BLaER1 (cell line): ENCODE data around the gene LSM14B.
A peak's percentile ranks its signal among the peaks of the same experiment; 100 is the strongest.
"Not testable (repeated sequence)": the region's sequence is repeated elsewhere in the genome, so short reads cannot be mapped to it uniquely, and the experiment has no call there.

Experiments
- H3K27ac ChIP-seq: shearing (Covaris generic); formaldehyde crosslinking; 2 replicates; pipeline ENCODE4 v1.8.1; 2022
- H3K27me3 ChIP-seq: shearing (Covaris generic); formaldehyde crosslinking; 2 replicates; pipeline ENCODE4 v1.8.1; 2022
- H3K36me3 ChIP-seq: shearing (Covaris generic); formaldehyde crosslinking; 2 replicates; pipeline ENCODE4 v1.8.1; 2022
- H3K4me1 ChIP-seq: shearing (Covaris generic); formaldehyde crosslinking; 2 replicates; pipeline ENCODE4 v1.8.1; 2022
- H3K4me2 ChIP-seq: shearing (Covaris generic); formaldehyde crosslinking; 2 replicates; pipeline ENCODE4 v1.8.1; 2022
- H3K4me3 ChIP-seq: shearing (Covaris generic); formaldehyde crosslinking; 2 replicates; pipeline ENCODE4 v1.8.1; 2022
- H3K9ac ChIP-seq: shearing (Covaris generic); formaldehyde crosslinking; 2 replicates; pipeline ENCODE4 v1.8.1; 2022
- H3K9me3 ChIP-seq: shearing (Covaris generic); formaldehyde crosslinking; 2 replicates; pipeline ENCODE4 v1.8.1; 2022
- H4K20me1 ChIP-seq: shearing (Covaris generic); formaldehyde crosslinking; 2 replicates; pipeline ENCODE4 v1.8.1; 2022
- Cebpa-rat ChIP-seq: shearing (Covaris generic); IDR thresholded peaks from 2 replicates; pipeline ENCODE4 v1.8.1; 2022

Gene LSM14B

GRCh38 chr20:62143957-62144825 lies 21.9 kb downstream of the LSM14B start:
- H3K27ac ChIP-seq, result peak overlapping the region; percentile 99
- peaks cover 43% of the 10 kb centered on the region for H3K4me1 ChIP-seq
- H3K36me3 ChIP-seq, result peaks cover 45% of the 10 kb centered on the region
- H3K9ac ChIP-seq, result peak overlapping the region; percentile 99
- peak overlapping the region; percentile 98 for H3K4me3 ChIP-seq
- H3K27me3 ChIP-seq, result no peaks in the 10 kb centered on the region
- H3K4me2 ChIP-seq, result peak overlapping the region; percentile 96
- H3K9me3 ChIP-seq, result no peaks in the 10 kb centered on the region
- TF ChIP-seq Cebpa-rat, result no peak
- peaks cover 94% of the 10 kb centered on the region for H4K20me1 ChIP-seq

GRCh38 chr20:62145688-62146018 lies 23.4 kb downstream of the LSM14B start:
- H3K27ac ChIP-seq, result no peak overlapping the region
- H3K4me1 ChIP-seq, result peaks cover 36% of the 10 kb centered on the region
- no peaks in the 10 kb centered on the region for H3K9me3 ChIP-seq
- H4K20me1 ChIP-seq, result peaks cover 94% of the 10 kb centered on the region
- peaks cover 37% of the 10 kb centered on the region for H3K36me3 ChIP-seq
- H3K4me2 ChIP-seq, result peak overlapping the region; percentile 96
- no peak overlapping the region for H3K4me3 ChIP-seq
- no peak for TF ChIP-seq Cebpa-rat
- H3K27me3 ChIP-seq, result no peaks in the 10 kb centered on the region
- H3K9ac ChIP-seq, result no peak overlapping the region

- H3K4me2 ChIP-seq, result peak overlapping the region; percentile 96
- H3K27me3 ChIP-seq, result no peaks in the 10 kb centered on the region
- H4K20me1 ChIP-seq, result peaks cover 94% of the 10 kb centered on the region
- H3K27ac ChIP-seq, result no peak overlapping the region
- H3K4me1 ChIP-seq, result peaks cover 31% of the 10 kb centered on the region
- H3K4me3 ChIP-seq, result no peak overlapping the region
- peaks cover 37% of the 10 kb centered on the region for H3K36me3 ChIP-seq
- H3K9ac ChIP-seq, result no peak overlapping the region
- TF ChIP-seq Cebpa-rat, result no peak
- no peaks in the 10 kb centered on the region for H3K9me3 ChIP-seq
Observed at GRCh38 chr20:62146019-62146755, 23.9 kb downstream of the LSM14B start.

- Histone ChIP-seq H3K9ac (no peak overlapping the region), H3K27ac (no peak overlapping the region), H3K9me3 (peaks cover 3% of the 10 kb centered on the region), H3K4me3 (no peak overlapping the region), H4K20me1 (peaks cover 94% of the 10 kb centered on the region), H3K4me1 (peaks cover 22% of the 10 kb centered on the region), H3K4me2 (no peak overlapping the region), H3K27me3 (no peaks in the 10 kb centered on the region), H3K36me3 (peaks cover 42% of the 10 kb centered on the region)
- TF ChIP-seq Cebpa-rat, result no peak
Observed at GRCh38 chr20:62147125-62147524, 24.9 kb downstream of the LSM14B start.

- H3K9ac ChIP-seq, result no peak overlapping the region
- peaks cover 46% of the 10 kb centered on the region for H3K36me3 ChIP-seq
- no peaks in the 10 kb centered on the region for H3K27me3 ChIP-seq
- peaks cover 94% of the 10 kb centered on the region for H4K20me1 ChIP-seq
- H3K4me1 ChIP-seq, result peaks cover 22% of the 10 kb centered on the region
- H3K27ac ChIP-seq, result no peak overlapping the region
- H3K4me2 ChIP-seq, result no peak overlapping the region
- peaks cover 7% of the 10 kb centered on the region for H3K9me3 ChIP-seq
- no peak for TF ChIP-seq Cebpa-rat
- no peak overlapping the region for H3K4me3 ChIP-seq
Observed at GRCh38 chr20:62147528-62147927, 25.3 kb downstream of the LSM14B start.

GRCh38 chr20:62148383-62148782 lies 26.1 kb downstream of the LSM14B start:
- not testable (repeated sequence) for H3K27me3 ChIP-seq, H3K9ac ChIP-seq, H3K4me2 ChIP-seq, H3K27ac ChIP-seq, H3K4me3 ChIP-seq
- Histone ChIP-seq H3K9me3 (peaks cover 16% of the 10 kb centered on the region), H4K20me1 (peaks cover 97% of the 10 kb centered on the region), H3K4me1 (peaks cover 22% of the 10 kb centered on the region), H3K36me3 (peaks cover 55% of the 10 kb centered on the region)

- H3K4me3 ChIP-seq, result no peak overlapping the region
- no peak overlapping the region for H3K27ac ChIP-seq
- H3K36me3 ChIP-seq, result peaks cover 60% of the 10 kb centered on the region
- no peak for TF ChIP-seq Cebpa-rat
- peaks cover 22% of the 10 kb centered on the region for H3K4me1 ChIP-seq
- peaks cover 100% of the 10 kb centered on the region for H4K20me1 ChIP-seq
- no peak overlapping the region for H3K9ac ChIP-seq
- no peaks in the 10 kb centered on the region for H3K27me3 ChIP-seq
- no peak overlapping the region for H3K4me2 ChIP-seq
- peaks cover 19% of the 10 kb centered on the region for H3K9me3 ChIP-seq
Observed at GRCh38 chr20:62148908-62149314, 26.6 kb downstream of the LSM14B start.

- H3K9ac ChIP-seq, result no peak overlapping the region
- peaks cover 24% of the 10 kb centered on the region for H3K4me1 ChIP-seq
- peaks cover 100% of the 10 kb centered on the region for H4K20me1 ChIP-seq
- no peak overlapping the region for H3K4me2 ChIP-seq
- TF ChIP-seq Cebpa-rat, result no peak
- H3K4me3 ChIP-seq, result no peak overlapping the region
- H3K27ac ChIP-seq, result no peak overlapping the region
- peaks cover 19% of the 10 kb centered on the region for H3K9me3 ChIP-seq
- H3K36me3 ChIP-seq, result peaks cover 68% of the 10 kb centered on the region
- H3K27me3 ChIP-seq, result no peaks in the 10 kb centered on the region
Observed at GRCh38 chr20:62149532-62150309, 27.4 kb downstream of the LSM14B start.

- Histone ChIP-seq H3K36me3 (peaks cover 70% of the 10 kb centered on the region), H3K9ac (no peak overlapping the region), H3K4me2 (no peak overlapping the region), H3K9me3 (peaks cover 19% of the 10 kb centered on the region), H3K27me3 (no peaks in the 10 kb centered on the region), H3K4me1 (peaks cover 24% of the 10 kb centered on the region), H3K4me3 (no peak overlapping the region), H3K27ac (no peak overlapping the region), H4K20me1 (peaks cover 100% of the 10 kb centered on the region)
- TF ChIP-seq Cebpa-rat, result no peak
Observed at GRCh38 chr20:62150310-62150575, 28.0 kb downstream of the LSM14B start.

- Histone ChIP-seq H3K4me2 (no peak overlapping the region), H3K4me1 (peaks cover 24% of the 10 kb centered on the region), H3K27me3 (no peaks in the 10 kb centered on the region), H3K9ac (no peak overlapping the region), H4K20me1 (peaks cover 100% of the 10 kb centered on the region), H3K9me3 (peaks cover 19% of the 10 kb centered on the region), H3K4me3 (no peak overlapping the region), H3K36me3 (peaks cover 60% of the 10 kb centered on the region), H3K27ac (no peak overlapping the region)
- no peak for TF ChIP-seq Cebpa-rat
Observed at GRCh38 chr20:62151225-62151624, 28.9 kb downstream of the LSM14B start.
